ENCODE data around the gene S100A7A.

GRCh38 chr1:153422450-153423068 lies 6.2 kb downstream of the S100A7A start:
- TF ChIP-seq POLR2AphosphoS5 (IDR thresholded peaks at IDR 0.05) = no peak
- TF ChIP-seq CTCF (IDR thresholded peaks at IDR 0.05; ENCODE audit: poor library complexity, severe bottlenecking) = no peak
- TF ChIP-seq, protein P1, sequence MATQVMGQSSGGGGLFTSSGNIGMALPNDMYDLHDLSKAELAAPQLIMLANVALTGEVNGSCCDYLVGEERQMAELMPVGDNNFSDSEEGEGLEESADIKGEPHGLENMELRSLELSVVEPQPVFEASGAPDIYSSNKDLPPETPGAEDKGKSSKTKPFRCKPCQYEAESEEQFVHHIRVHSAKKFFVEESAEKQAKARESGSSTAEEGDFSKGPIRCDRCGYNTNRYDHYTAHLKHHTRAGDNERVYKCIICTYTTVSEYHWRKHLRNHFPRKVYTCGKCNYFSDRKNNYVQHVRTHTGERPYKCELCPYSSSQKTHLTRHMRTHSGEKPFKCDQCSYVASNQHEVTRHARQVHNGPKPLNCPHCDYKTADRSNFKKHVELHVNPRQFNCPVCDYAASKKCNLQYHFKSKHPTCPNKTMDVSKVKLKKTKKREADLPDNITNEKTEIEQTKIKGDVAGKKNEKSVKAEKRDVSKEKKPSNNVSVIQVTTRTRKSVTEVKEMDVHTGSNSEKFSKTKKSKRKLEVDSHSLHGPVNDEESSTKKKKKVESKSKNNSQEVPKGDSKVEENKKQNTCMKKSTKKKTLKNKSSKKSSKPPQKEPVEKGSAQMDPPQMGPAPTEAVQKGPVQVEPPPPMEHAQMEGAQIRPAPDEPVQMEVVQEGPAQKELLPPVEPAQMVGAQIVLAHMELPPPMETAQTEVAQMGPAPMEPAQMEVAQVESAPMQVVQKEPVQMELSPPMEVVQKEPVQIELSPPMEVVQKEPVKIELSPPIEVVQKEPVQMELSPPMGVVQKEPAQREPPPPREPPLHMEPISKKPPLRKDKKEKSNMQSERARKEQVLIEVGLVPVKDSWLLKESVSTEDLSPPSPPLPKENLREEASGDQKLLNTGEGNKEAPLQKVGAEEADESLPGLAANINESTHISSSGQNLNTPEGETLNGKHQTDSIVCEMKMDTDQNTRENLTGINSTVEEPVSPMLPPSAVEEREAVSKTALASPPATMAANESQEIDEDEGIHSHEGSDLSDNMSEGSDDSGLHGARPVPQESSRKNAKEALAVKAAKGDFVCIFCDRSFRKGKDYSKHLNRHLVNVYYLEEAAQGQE (IDR thresholded peaks at IDR 0.05; ENCODE audit: borderline replicate concordance) = peak; percentile 92
- TF ChIP-seq EZH2 (IDR thresholded peaks at IDR 0.05; ENCODE audit: borderline replicate concordance, insufficient read depth, low read length, poor library complexity, severe bottlenecking) = no peak
